ENCODE measurements around the gene ITCH.
A peak's percentile ranks its signal among the peaks of the same experiment; 100 is the strongest.

Gene ITCH

DNA sequence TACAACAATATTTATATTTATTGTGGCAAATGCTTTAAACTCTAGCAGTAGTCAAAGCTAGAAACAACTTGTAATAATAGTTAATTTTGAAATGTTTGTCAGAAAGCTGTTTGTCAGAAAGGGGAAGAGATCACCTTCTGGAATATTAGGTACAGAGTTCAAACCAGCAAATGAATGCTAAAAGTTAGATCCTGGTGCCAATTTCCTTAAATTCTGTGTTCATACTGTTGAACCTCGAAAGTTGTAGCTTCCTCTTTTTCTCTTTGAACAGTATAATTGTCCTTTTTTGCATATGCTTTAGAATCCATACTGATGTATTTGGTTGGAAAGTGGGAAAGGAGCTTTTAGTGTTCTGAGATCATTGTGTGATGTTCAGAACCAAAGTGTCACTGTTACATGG is 22.4 kb downstream of the ITCH start:
- DNase-seq (ENCODE audit: low read depth in 2 of 2), result no peak
- TF ChIP-seq, protein P1, sequence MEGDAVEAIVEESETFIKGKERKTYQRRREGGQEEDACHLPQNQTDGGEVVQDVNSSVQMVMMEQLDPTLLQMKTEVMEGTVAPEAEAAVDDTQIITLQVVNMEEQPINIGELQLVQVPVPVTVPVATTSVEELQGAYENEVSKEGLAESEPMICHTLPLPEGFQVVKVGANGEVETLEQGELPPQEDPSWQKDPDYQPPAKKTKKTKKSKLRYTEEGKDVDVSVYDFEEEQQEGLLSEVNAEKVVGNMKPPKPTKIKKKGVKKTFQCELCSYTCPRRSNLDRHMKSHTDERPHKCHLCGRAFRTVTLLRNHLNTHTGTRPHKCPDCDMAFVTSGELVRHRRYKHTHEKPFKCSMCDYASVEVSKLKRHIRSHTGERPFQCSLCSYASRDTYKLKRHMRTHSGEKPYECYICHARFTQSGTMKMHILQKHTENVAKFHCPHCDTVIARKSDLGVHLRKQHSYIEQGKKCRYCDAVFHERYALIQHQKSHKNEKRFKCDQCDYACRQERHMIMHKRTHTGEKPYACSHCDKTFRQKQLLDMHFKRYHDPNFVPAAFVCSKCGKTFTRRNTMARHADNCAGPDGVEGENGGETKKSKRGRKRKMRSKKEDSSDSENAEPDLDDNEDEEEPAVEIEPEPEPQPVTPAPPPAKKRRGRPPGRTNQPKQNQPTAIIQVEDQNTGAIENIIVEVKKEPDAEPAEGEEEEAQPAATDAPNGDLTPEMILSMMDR (IDR thresholded peaks at IDR 0.05; ENCODE audit: low read depth, low read length), result no peak
- no peak overlapping the region for H3K4me3 ChIP-seq (replicated peaks in 1 of 2; ENCODE audit: low read depth in 2 of 2, low read length in 2 of 2)

DNA sequence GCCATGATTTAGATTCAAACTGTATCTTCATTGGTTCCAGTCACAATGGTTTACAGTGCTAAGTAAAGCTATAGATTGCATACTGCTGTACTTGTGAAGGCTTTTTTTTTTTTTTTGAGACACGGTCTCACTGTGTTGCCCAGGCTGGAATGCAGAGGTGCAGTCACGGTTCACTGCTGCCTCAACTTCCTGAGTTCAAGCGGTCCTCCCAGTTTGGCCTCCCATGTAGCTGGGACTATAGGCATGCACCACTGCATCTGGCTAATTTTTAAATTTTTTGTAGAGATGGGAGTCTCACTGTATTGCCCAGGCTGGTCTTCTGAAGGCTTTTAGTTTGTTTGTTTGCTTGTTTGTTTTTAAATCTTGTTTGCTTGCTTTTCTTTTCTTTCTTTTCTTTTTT is 24.9 kb downstream of the ITCH start:
- no peak for DNase-seq (ENCODE audit: low read depth in 2 of 2)
- no peak overlapping the region for H3K4me3 ChIP-seq (replicated peaks in 1 of 2; ENCODE audit: low read depth in 2 of 2, low read length in 2 of 2)
- TF ChIP-seq, protein P1 (IDR thresholded peaks at IDR 0.05; ENCODE audit: low read depth, low read length), result no peak

DNA sequence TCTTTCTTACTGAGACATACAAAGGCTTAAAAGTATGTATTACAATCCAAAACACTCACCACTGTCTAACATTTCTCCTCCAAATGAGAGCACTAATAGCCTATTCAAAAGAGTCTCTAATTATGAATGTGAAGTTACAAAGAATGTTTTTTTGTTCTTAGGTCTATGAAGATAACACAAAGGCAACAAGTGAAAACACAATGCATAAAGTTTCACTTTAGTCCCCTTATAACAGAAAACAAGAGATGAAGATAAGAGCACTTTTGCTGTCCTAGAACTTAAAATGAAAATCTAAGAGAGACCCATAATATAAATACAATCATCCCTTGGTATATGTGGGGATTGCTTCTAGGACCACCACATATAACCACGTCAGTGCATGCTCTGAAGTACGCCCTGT is 25.6 kb downstream of the ITCH start:
- H3K4me3 ChIP-seq (replicated peaks in 1 of 2; ENCODE audit: low read depth in 2 of 2, low read length in 2 of 2), result no peak overlapping the region
- DNase-seq (ENCODE audit: low read depth in 2 of 2), result no peak
- TF ChIP-seq, protein P1 (IDR thresholded peaks at IDR 0.05; ENCODE audit: low read depth, low read length), result no peak

DNA sequence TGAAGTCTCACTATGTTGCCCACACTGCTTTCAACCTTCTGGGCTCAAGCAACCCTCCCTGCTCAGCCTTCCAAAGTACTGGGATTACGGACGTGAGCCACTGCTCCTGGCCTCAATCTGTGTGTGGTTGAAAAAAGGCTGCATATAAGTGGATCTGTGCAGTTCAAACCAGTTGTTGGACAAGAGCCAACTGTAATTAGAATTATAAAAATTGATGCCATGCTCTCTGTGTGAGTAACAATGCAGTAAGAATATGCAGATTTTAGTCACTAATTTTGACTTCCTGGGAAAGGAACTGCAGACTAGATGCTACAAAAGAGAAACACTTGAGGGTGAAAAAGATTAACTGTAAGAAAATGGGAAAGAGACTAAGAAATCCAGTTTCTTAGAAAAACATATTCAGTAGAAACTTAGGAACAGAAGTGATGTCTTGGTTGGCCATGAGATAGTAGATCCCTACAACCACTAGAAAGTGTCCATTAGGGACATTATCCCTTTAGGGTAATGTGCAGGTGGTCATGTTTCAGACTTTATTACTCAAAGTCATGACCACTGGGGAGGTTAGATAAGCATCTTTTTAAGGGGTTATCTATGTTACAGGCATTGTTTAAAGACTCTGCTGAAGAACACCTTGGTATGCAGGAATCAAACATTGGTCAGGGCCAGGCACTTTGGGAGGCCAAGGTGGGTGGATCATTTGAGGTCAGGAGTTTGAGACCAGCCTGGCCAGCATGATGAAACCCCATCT is 26.3 kb downstream of the ITCH start:
- no peak for DNase-seq (ENCODE audit: low read depth in 2 of 2)
- TF ChIP-seq, protein P1 (IDR thresholded peaks at IDR 0.05; ENCODE audit: low read depth, low read length), result no peak
- no peak overlapping the region for H3K4me3 ChIP-seq (replicated peaks in 1 of 2; ENCODE audit: low read depth in 2 of 2, low read length in 2 of 2)

DNA sequence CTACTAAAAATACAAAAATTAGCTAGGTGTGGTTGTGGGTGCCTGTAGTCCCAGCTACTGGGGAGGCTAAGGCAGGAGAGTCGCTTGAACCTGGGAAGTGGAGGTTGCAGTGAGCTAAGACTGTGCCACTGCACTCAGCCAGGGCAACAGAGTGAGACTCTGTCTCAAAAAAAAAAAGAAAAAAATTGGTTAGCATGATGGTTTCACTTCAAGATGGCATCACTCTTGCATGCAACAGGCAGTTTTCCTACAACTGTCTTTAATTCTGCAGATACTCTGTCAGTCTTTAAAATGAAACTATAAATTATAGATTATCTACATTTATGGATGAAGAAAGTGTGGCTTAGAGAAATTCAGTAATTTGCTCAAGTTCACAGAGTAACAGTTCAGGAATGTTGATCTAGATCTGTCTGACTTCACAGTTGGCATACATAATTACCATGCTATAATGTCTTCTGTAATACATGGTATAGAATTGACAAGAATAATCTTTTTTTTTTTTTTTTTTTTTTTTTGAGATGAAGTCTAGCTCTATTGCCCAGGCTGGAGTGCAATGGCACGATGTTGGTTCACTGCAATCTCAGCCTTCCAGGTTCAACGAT is 27.0 kb downstream of the ITCH start:
- DNase-seq (ENCODE audit: low read depth in 2 of 2), result peak in 1 of 2 donors; percentile 15
- H3K4me3 ChIP-seq (replicated peaks in 1 of 2; ENCODE audit: low read depth in 2 of 2, low read length in 2 of 2), result no peak overlapping the region
- TF ChIP-seq, protein P1 (IDR thresholded peaks at IDR 0.05; ENCODE audit: low read depth, low read length), result no peak

DNA sequence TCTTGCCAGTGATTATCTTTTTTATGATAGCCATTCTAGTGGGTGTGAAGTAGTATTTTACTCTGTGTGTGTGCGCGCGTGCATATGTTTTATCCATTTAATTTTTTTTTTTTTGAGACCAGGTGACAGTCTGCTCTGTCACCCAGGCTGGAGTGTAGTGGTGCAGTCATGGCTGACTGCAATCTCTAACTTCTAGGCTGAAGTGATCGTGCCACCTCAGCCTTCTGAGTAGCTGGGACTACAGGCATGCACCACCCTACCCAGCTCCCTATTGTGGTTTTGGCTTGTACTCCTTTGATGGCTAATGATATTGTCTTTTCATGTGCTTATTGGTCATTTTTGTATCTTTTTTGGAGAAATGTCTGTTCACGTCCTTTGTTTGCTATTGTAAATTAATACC is 33.3 kb downstream of the ITCH start:
- TF ChIP-seq, protein P1 (IDR thresholded peaks at IDR 0.05; ENCODE audit: low read depth, low read length), result no peak
- no peak for DNase-seq (ENCODE audit: low read depth in 2 of 2)
- no peak overlapping the region for H3K4me3 ChIP-seq (replicated peaks in 1 of 2; ENCODE audit: low read depth in 2 of 2, low read length in 2 of 2)

All from cardiac fibroblast (primary cell).